Parathyroid adenoma (tissue), 2 donors: ENCODE results near the gene C16orf95.

ENCODE experiments used
- H2AFZ ChIP-seq: fragments of 300-600 bp; sonication (generic); one replicate; pipeline ENCODE4 v1.7.0; 2017; ENCODE audit warnings: antibody characterized with exemption, mild to moderate bottlenecking
- H3K27ac ChIP-seq: fragments of 300-600 bp; sonication (generic); one replicate; pipeline ENCODE4 v1.7.0; 2017
- H3K27me3 ChIP-seq: fragments of 300-600 bp; sonication (generic); one replicate; pipeline ENCODE4 v1.7.0; 2017; ENCODE audit warnings: low read length; ENCODE audit not compliant: control insufficient read depth, insufficient read depth
- H3K36me3 ChIP-seq: fragments of 300-600 bp; sonication (generic); one replicate; pipeline ENCODE4 v1.7.0; 2017; ENCODE audit warnings: low read length; ENCODE audit not compliant: control insufficient read depth, insufficient read depth
- H3K4me1 ChIP-seq: fragments of 300-600 bp; sonication (generic); one replicate; pipeline ENCODE4 v1.7.0; 2017; ENCODE audit warnings: control low read depth
- H3K4me2 ChIP-seq: fragments of 300-600 bp; sonication (generic); one replicate; pipeline ENCODE4 v1.7.0; 2017; ENCODE audit warnings: low read length
- H3K4me3 ChIP-seq: fragments of 300-600 bp; sonication (generic); one replicate; pipeline ENCODE4 v1.7.0; 2017; ENCODE audit warnings: low read depth, low read length
- H3K79me2 ChIP-seq: fragments of 300-600 bp; sonication (generic); one replicate; pipeline ENCODE4 v1.7.0; 2017; ENCODE audit warnings: control low read depth
- H3K9ac ChIP-seq: fragments of 300-600 bp; sonication (generic); one replicate; pipeline ENCODE4 v1.7.0; 2017; ENCODE audit warnings: mild to moderate bottlenecking
- H3K9me3 ChIP-seq: fragments of 300-600 bp; sonication (generic); one replicate; pipeline ENCODE4 v1.7.0; 2017; ENCODE audit warnings: low read length; ENCODE audit not compliant: control insufficient read depth
- CTCF ChIP-seq: fragments of 300-600 bp; sonication (generic); IDR thresholded peaks from one replicate; pipeline ENCODE4 v1.7.0; 2017; ENCODE audit warnings: antibody characterized with exemption, mild to moderate bottlenecking
- donor health status: primary hyperparathyroidism.

The C16orf95 gene

GRCh38 chr16:87333101-87333500, 15.9 kb upstream of the C16orf95 start:
- H3K4me2 ChIP-seq, result no peak overlapping the region
- H2AFZ ChIP-seq, result no peak overlapping the region
- peaks cover 38% of the 10 kb centered on the region for H3K79me2 ChIP-seq
- TF ChIP-seq CTCF, result no peak
- H3K4me3 ChIP-seq, result no peak overlapping the region
- H3K4me1 ChIP-seq, result no peaks in the 10 kb centered on the region
- no peaks in the 10 kb centered on the region for H3K9me3 ChIP-seq
- no peak overlapping the region for H3K27ac ChIP-seq
- H3K9ac ChIP-seq, result no peak overlapping the region
- no peaks in the 10 kb centered on the region for H3K27me3 ChIP-seq
- H3K36me3 ChIP-seq, result no peaks in the 10 kb centered on the region

GRCh38 chr16:87332150-87332549, 15.0 kb upstream of the C16orf95 start:
- Histone ChIP-seq H3K27me3 (no peaks in the 10 kb centered on the region), H3K27ac (no peak overlapping the region), H3K4me3 (no peak overlapping the region), H3K4me2 (no peak overlapping the region), H3K9ac (no peak overlapping the region), H3K79me2 (peaks cover 34% of the 10 kb centered on the region), H2AFZ (no peak overlapping the region), H3K4me1 (no peaks in the 10 kb centered on the region), H3K9me3 (no peaks in the 10 kb centered on the region), H3K36me3 (no peaks in the 10 kb centered on the region)
- no peak for TF ChIP-seq CTCF

GRCh38 chr16:87331241-87331801, 14.1 kb upstream of the C16orf95 start:
- Histone ChIP-seq H3K4me1 (no peaks in the 10 kb centered on the region), H3K27me3 (no peaks in the 10 kb centered on the region), H3K4me2 (no peak overlapping the region), H3K4me3 (no peak overlapping the region), H3K9ac (no peak overlapping the region), H2AFZ (no peak overlapping the region), H3K36me3 (no peaks in the 10 kb centered on the region), H3K79me2 (peaks cover 28% of the 10 kb centered on the region), H3K9me3 (no peaks in the 10 kb centered on the region), H3K27ac (no peak overlapping the region)
- TF ChIP-seq CTCF, result no peak

- H3K79me2 ChIP-seq, result peaks cover 21% of the 10 kb centered on the region
- H3K4me2 ChIP-seq, result no peak overlapping the region
- H3K36me3 ChIP-seq, result no peaks in the 10 kb centered on the region
- H3K9me3 ChIP-seq, result no peaks in the 10 kb centered on the region
- no peaks in the 10 kb centered on the region for H3K27me3 ChIP-seq
- TF ChIP-seq CTCF, result no peak
- no peaks in the 10 kb centered on the region for H3K4me1 ChIP-seq
- no peak overlapping the region for H3K4me3 ChIP-seq
- H2AFZ ChIP-seq, result no peak overlapping the region
- H3K9ac ChIP-seq, result no peak overlapping the region
- H3K27ac ChIP-seq, result no peak overlapping the region
Observed at GRCh38 chr16:87330646-87331045, 13.5 kb upstream of the C16orf95 start.

GRCh38 chr16:87330257-87330624, 13.0 kb upstream of the C16orf95 start:
- H3K9me3 ChIP-seq, result no peaks in the 10 kb centered on the region
- H3K27me3 ChIP-seq, result no peaks in the 10 kb centered on the region
- TF ChIP-seq CTCF, result no peak
- H2AFZ ChIP-seq, result no peak overlapping the region
- no peak overlapping the region for H3K4me2 ChIP-seq
- no peak overlapping the region for H3K27ac ChIP-seq
- H3K9ac ChIP-seq, result no peak overlapping the region
- H3K36me3 ChIP-seq, result no peaks in the 10 kb centered on the region
- H3K79me2 ChIP-seq, result peaks cover 20% of the 10 kb centered on the region
- H3K4me1 ChIP-seq, result no peaks in the 10 kb centered on the region
- H3K4me3 ChIP-seq, result no peak overlapping the region
